Measurements from ENCODE around the gene TENT5C. TPM values are rescaled to one million over a fixed set of nuclear protein-coding genes. Genes with fewer than 3 reads are reported as not detected.

The TENT5C gene
- total RNA-seq, 1 experiment from 2014 or later, result 1.4 TPM

GRCh38 chr1:117605164-117605773 is 579 bp upstream of the TENT5C start:
- DNase-seq (ENCODE audit: low spot score) (peak; percentile 42), ATAC-seq (peak; percentile 3)
- Mint-ChIP-seq H3K9me3 (no peaks in the 10 kb centered on the region), H3K27ac (peak overlapping the region; percentile 86), H3K4me1 (peaks cover 29% of the 10 kb centered on the region), H3K27me3 (ENCODE audit: low read depth) (peaks cover 66% of the 10 kb centered on the region), H3K4me3 (peak overlapping the region; percentile 97), H3K36me3 (no peaks in the 10 kb centered on the region)
- POLR2A ChIA-PET, result no interaction called here
- no peak for TF ChIP-seq TCF7 (CRISPR knock-in tag; IDR thresholded peaks at IDR 0.05; ENCODE audit: low read depth)
- no peak for TF ChIP-seq EMX1 (CRISPR knock-in tag; IDR thresholded peaks at IDR 0.05)
- 0 out of 2 replicates have a peak, but pooled peaks have one; percentile 8 for TF ChIP-seq MAX (CRISPR knock-in tag; IDR thresholded peaks at IDR 0.05)
- no peak for TF ChIP-seq NR1H2 (CRISPR knock-in tag; IDR thresholded peaks at IDR 0.05)
- no peak for TF ChIP-seq HMGA2 (CRISPR knock-in tag; IDR thresholded peaks at IDR 0.05)
- TF ChIP-seq NR3C1 (CRISPR knock-in tag; conservative IDR thresholded peaks at IDR 0.05; ENCODE audit: low read depth), result no peak
- no peak for TF ChIP-seq ELF4 (CRISPR knock-in tag; IDR thresholded peaks at IDR 0.05; ENCODE audit: low read depth)
- TF ChIP-seq NFE2L1 (CRISPR knock-in tag; IDR thresholded peaks at IDR 0.05), result no peak
- CTCF ChIA-PET, result interaction anchor here (1.2 to 1.5 kb wide), 2 partner anchors 149 to 153 kb away, joined by 4 to 11 read pairs; no protein-coding TSS in a partner anchor

GRCh38 chr1:117606649-117607430 is 992 bp downstream of the TENT5C start:
- TF ChIP-seq ESRRA (CRISPR knock-in tag; IDR thresholded peaks at IDR 0.05; ENCODE audit: borderline replicate concordance), result no peak
- no peak for TF ChIP-seq MAX (CRISPR knock-in tag; IDR thresholded peaks at IDR 0.05)
- no peak for TF ChIP-seq EMX1 (CRISPR knock-in tag; IDR thresholded peaks at IDR 0.05)
- no peak for TF ChIP-seq ZBTB21 (CRISPR knock-in tag; IDR thresholded peaks at IDR 0.05; ENCODE audit: borderline replicate concordance)
- TF ChIP-seq MYBL2 (CRISPR knock-in tag; IDR thresholded peaks at IDR 0.05), result no peak
- no peak for TF ChIP-seq NFE2L1 (CRISPR knock-in tag; IDR thresholded peaks at IDR 0.05)
- no peak for TF ChIP-seq GRHL2 (CRISPR knock-in tag; IDR thresholded peaks at IDR 0.05; ENCODE audit: insufficient replicate concordance, severe bottlenecking)
- Mint-ChIP-seq H3K4me1 (peaks cover 29% of the 10 kb centered on the region), H3K9me3 (no peaks in the 10 kb centered on the region), H3K36me3 (no peaks in the 10 kb centered on the region), H3K27me3 (ENCODE audit: low read depth) (peaks cover 71% of the 10 kb centered on the region), H3K27ac (no peak overlapping the region), H3K4me3 (peak overlapping the region; percentile 91)
- ChIA-PET CTCF (interaction anchor here (0.6 to 1.5 kb wide), 10 partner anchors 14 to 544 kb away, joined by 3 to 11 read pairs (median 4); no protein-coding TSS in a partner anchor), POLR2A (interaction anchor here (0.5 to 1.1 kb wide), 3 partner anchors 33 to 65 kb away, joined by 3 to 4 read pairs (median 3); no protein-coding TSS in a partner anchor)
- ATAC-seq, result no peak; the same call in none of the 2 replicates
- DNase-seq (ENCODE audit: low spot score), result peak; percentile 32

DNA sequence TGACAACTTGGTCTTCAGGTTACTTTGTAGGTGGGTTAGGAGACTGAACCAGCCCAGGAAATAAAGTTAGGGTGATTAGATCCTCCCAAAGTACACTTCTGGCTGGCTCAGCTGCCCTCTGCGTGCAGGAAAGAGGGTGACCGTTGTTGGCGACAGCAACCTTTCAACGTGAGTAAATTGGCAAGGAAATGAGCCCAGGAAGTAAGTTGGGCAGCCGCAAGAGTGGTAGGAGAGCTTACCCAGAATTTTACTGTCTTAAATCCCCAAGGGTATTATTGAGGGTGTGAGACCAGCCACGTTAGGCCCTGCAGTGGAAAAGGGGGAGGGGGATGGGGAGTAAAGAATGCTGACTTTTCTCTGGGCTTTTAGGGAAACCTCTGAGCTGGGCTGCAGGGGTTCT is 1.6 kb downstream of the TENT5C start:
- ATAC-seq (no peak), DNase-seq (ENCODE audit: low spot score) (peak; percentile 21)
- H3K4me1 Mint-ChIP-seq, result peaks cover 31% of the 10 kb centered on the region
- H3K9me3 Mint-ChIP-seq, result no peaks in the 10 kb centered on the region
- H3K27me3 Mint-ChIP-seq (ENCODE audit: low read depth), result peaks cover 69% of the 10 kb centered on the region
- no peak overlapping the region for H3K27ac Mint-ChIP-seq
- CTCF ChIA-PET, result interaction anchor here (0.6 to 1.7 kb wide), 9 partner anchors 14 to 288 kb away, joined by 3 to 9 read pairs (median 3); no protein-coding TSS in a partner anchor
- H3K36me3 Mint-ChIP-seq, result no peaks in the 10 kb centered on the region
- H3K4me3 Mint-ChIP-seq, result peak overlapping the region; percentile 91
- POLR2A ChIA-PET, result interaction anchor here (0.5 to 1.1 kb wide), 2 partner anchors 34 to 66 kb away, joined by 3 read pairs; no protein-coding TSS in a partner anchor
- TF ChIP-seq TP53 (CRISPR knock-in tag; IDR thresholded peaks at IDR 0.05) (no peak), SMAD4 (CRISPR knock-in tag; IDR thresholded peaks at IDR 0.05) (no peak), ZNF219 (CRISPR knock-in tag; IDR thresholded peaks at IDR 0.05; ENCODE audit: borderline replicate concordance) (no peak), CREB1 (CRISPR knock-in tag; IDR thresholded peaks at IDR 0.05) (no peak), CBFB (CRISPR knock-in tag; IDR thresholded peaks at IDR 0.05; ENCODE audit: low read depth) (no peak), ETV6 (CRISPR knock-in tag; IDR thresholded peaks at IDR 0.05) (no peak)
- TF ChIP-seq, protein P1, sequence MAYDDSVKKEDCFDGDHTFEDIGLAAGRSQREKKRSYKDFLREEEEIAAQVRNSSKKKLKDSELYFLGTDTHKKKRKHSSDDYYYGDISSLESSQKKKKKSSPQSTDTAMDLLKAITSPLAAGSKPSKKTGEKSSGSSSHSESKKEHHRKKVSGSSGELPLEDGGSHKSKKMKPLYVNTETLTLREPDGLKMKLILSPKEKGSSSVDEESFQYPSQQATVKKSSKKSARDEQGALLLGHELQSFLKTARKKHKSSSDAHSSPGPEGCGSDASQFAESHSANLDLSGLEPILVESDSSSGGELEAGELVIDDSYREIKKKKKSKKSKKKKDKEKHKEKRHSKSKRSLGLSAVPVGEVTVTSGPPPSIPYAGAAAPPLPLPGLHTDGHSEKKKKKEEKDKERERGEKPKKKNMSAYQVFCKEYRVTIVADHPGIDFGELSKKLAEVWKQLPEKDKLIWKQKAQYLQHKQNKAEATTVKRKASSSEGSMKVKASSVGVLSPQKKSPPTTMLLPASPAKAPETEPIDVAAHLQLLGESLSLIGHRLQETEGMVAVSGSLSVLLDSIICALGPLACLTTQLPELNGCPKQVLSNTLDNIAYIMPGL (CRISPR knock-in tag; IDR thresholded peaks at IDR 0.05), result no peak
- TF ChIP-seq, protein P2, sequence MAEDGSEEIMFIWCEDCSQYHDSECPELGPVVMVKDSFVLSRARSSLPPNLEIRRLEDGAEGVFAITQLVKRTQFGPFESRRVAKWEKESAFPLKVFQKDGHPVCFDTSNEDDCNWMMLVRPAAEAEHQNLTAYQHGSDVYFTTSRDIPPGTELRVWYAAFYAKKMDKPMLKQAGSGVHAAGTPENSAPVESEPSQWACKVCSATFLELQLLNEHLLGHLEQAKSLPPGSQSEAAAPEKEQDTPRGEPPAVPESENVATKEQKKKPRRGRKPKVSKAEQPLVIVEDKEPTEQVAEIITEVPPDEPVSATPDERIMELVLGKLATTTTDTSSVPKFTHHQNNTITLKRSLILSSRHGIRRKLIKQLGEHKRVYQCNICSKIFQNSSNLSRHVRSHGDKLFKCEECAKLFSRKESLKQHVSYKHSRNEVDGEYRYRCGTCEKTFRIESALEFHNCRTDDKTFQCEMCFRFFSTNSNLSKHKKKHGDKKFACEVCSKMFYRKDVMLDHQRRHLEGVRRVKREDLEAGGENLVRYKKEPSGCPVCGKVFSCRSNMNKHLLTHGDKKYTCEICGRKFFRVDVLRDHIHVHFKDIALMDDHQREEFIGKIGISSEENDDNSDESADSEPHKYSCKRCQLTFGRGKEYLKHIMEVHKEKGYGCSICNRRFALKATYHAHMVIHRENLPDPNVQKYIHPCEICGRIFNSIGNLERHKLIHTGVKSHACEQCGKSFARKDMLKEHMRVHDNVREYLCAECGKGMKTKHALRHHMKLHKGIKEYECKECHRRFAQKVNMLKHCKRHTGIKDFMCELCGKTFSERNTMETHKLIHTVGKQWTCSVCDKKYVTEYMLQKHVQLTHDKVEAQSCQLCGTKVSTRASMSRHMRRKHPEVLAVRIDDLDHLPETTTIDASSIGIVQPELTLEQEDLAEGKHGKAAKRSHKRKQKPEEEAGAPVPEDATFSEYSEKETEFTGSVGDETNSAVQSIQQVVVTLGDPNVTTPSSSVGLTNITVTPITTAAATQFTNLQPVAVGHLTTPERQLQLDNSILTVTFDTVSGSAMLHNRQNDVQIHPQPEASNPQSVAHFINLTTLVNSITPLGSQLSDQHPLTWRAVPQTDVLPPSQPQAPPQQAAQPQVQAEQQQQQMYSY (CRISPR knock-in tag; IDR thresholded peaks at IDR 0.05), result no peak
- TF ChIP-seq, protein P3, sequence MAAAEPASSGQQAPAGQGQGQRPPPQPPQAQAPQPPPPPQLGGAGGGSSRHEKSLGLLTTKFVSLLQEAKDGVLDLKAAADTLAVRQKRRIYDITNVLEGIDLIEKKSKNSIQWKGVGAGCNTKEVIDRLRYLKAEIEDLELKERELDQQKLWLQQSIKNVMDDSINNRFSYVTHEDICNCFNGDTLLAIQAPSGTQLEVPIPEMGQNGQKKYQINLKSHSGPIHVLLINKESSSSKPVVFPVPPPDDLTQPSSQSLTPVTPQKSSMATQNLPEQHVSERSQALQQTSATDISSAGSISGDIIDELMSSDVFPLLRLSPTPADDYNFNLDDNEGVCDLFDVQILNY (CRISPR knock-in tag; IDR thresholded peaks at IDR 0.05), result no peak
- TF ChIP-seq, protein P4, sequence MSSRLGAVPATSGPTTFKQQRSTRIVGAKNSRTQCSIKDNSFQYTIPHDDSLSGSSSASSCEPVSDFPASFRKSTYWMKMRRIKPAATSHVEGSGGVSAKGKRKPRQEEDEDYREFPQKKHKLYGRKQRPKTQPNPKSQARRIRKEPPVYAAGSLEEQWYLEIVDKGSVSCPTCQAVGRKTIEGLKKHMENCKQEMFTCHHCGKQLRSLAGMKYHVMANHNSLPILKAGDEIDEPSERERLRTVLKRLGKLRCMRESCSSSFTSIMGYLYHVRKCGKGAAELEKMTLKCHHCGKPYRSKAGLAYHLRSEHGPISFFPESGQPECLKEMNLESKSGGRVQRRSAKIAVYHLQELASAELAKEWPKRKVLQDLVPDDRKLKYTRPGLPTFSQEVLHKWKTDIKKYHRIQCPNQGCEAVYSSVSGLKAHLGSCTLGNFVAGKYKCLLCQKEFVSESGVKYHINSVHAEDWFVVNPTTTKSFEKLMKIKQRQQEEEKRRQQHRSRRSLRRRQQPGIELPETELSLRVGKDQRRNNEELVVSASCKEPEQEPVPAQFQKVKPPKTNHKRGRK (CRISPR knock-in tag; IDR thresholded peaks at IDR 0.05; ENCODE audit: borderline replicate concordance), result no peak
